Calu3 (cell line): ENCODE results near the gene NADK2. TPM values are rescaled to one million over a fixed set of nuclear protein-coding genes. Genes with fewer than 3 reads are reported as not detected.
"Not testable (repeated sequence)": the region's sequence is repeated elsewhere in the genome, so short reads cannot be mapped to it uniquely, and the experiment has no call there.

ENCODE experiments used
- BruUV-seq: library from RNA; stranded (reverse); fragments of 400-500 nt; replicated peaks from 2 replicates; lab custom pipeline; 2021; lab: Mats Ljungman, UMichigan
- CTCF ChIA-PET: fragments of 300-600 bp; sonication (Branson Sonifier 250); formaldehyde crosslinking; loops from one replicate; lab custom pipeline; 2022; ENCODE audit warnings: antibody characterized with exemption; lab: Charles Lee
- DNase-seq: peaks from one replicate; pipeline ENCODE4 v3.0.0; 2022
- H3K27ac Mint-ChIP-seq: one replicate; pipeline ENCODE4 v1.8.0; 2022; ENCODE audit warnings: mixed read lengths; ENCODE audit not compliant: unreplicated experiment
- H3K27me3 Mint-ChIP-seq: one replicate; pipeline ENCODE4 v1.8.0; 2022; ENCODE audit warnings: mixed read lengths; ENCODE audit not compliant: unreplicated experiment
- H3K36me3 Mint-ChIP-seq: one replicate; pipeline ENCODE4 v1.8.0; 2022; ENCODE audit warnings: mild to moderate bottlenecking, moderate library complexity, mixed read lengths; ENCODE audit not compliant: insufficient read depth, unreplicated experiment
- H3K4me1 Mint-ChIP-seq: one replicate; pipeline ENCODE4 v1.8.0; 2022; ENCODE audit warnings: mild to moderate bottlenecking, low read depth, mixed read lengths; ENCODE audit not compliant: unreplicated experiment
- H3K4me3 Mint-ChIP-seq: one replicate; pipeline ENCODE4 v1.8.0; 2022; ENCODE audit warnings: mild to moderate bottlenecking, low read depth, moderate library complexity, mixed read lengths; ENCODE audit not compliant: unreplicated experiment
- H3K9me3 Mint-ChIP-seq: one replicate; pipeline ENCODE4 v1.8.0; 2022; ENCODE audit warnings: low read depth, mixed read lengths; ENCODE audit not compliant: unreplicated experiment
- intact Hi-C: fragments of 100-400 bp; cut with micrococcal nuclease; formaldehyde crosslinking; loops from one replicate; pipeline ENCODE4 v1.10.0; 2022; ENCODE audit not compliant: unreplicated experiment
- total RNA-seq: library from RNA; stranded (reverse); gene quantifications from 2 replicates; pipeline ENCODE4 v1.2.3, GENCODE V29; 2022
- TF ChIP-seq, protein P1 (sequence below): fragments of 200-600 bp; IDR thresholded peaks from one replicate; pipeline ENCODE4 v1.8.0; 2022; ENCODE audit warnings: antibody characterized with exemption; ENCODE audit not compliant: unreplicated experiment

Gene NADK2
- total RNA-seq, 1 experiment from 2014 or later: 18.8 TPM

- intact Hi-C loops: no loop called here
- no peak for DNase-seq
- H3K27ac Mint-ChIP-seq: no peak overlapping the region
- TF ChIP-seq, protein P1, sequence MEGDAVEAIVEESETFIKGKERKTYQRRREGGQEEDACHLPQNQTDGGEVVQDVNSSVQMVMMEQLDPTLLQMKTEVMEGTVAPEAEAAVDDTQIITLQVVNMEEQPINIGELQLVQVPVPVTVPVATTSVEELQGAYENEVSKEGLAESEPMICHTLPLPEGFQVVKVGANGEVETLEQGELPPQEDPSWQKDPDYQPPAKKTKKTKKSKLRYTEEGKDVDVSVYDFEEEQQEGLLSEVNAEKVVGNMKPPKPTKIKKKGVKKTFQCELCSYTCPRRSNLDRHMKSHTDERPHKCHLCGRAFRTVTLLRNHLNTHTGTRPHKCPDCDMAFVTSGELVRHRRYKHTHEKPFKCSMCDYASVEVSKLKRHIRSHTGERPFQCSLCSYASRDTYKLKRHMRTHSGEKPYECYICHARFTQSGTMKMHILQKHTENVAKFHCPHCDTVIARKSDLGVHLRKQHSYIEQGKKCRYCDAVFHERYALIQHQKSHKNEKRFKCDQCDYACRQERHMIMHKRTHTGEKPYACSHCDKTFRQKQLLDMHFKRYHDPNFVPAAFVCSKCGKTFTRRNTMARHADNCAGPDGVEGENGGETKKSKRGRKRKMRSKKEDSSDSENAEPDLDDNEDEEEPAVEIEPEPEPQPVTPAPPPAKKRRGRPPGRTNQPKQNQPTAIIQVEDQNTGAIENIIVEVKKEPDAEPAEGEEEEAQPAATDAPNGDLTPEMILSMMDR: no peak
- CTCF ChIA-PET: no interaction called here
- H3K27me3 Mint-ChIP-seq: no peaks in the 10 kb centered on the region
- no TSS peak for BruUV-seq
- H3K4me3 Mint-ChIP-seq: no peak overlapping the region
- H3K36me3 Mint-ChIP-seq: peaks cover 7% of the 10 kb centered on the region
- H3K4me1 Mint-ChIP-seq: no peaks in the 10 kb centered on the region
- no peaks in the 10 kb centered on the region for H3K9me3 Mint-ChIP-seq
These were observed 36.4 kb downstream of the NADK2 start for GRCh38 chr5:36205329-36205728.

DNA sequence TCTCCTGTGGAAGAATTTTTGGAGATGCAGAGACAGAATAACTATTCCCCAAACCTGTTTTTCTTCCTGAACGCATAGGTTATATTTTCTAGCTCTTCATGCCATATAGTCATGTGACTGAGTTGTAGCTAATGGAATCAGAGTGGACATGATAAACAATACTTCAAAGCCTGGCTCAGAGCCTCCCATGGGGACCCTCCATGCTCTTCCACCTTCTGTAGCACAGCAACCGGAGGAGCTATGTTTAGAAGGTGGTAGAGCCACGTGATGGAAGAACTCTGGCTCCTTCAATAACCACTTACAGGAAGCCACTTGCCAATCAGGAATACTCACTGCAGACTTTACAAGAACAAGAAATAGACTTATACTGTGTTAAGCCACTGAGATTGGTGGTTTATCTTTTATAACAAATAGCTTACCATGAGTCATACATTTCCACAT lies 39.2 kb downstream of the NADK2 start:
- H3K4me1 Mint-ChIP-seq: no peaks in the 10 kb centered on the region
- intact Hi-C loops: no loop called here
- no peak overlapping the region for H3K27ac Mint-ChIP-seq
- no TSS peak for BruUV-seq
- CTCF ChIA-PET: interaction anchor here (0.7 kb wide), 1 partner anchor 105 kb away, joined by 4 read pairs; no protein-coding TSS in a partner anchor
- TF ChIP-seq, protein P1: no peak
- H3K36me3 Mint-ChIP-seq: peaks cover 7% of the 10 kb centered on the region
- H3K9me3 Mint-ChIP-seq: no peaks in the 10 kb centered on the region
- DNase-seq: no peak
- H3K4me3 Mint-ChIP-seq: no peak overlapping the region
- H3K27me3 Mint-ChIP-seq: no peaks in the 10 kb centered on the region

- Mint-ChIP-seq H3K9me3 (no peaks in the 10 kb centered on the region), H3K36me3 (peaks cover 5% of the 10 kb centered on the region), H3K4me1 (no peaks in the 10 kb centered on the region), H3K4me3 (no peak overlapping the region), H3K27ac (no peak overlapping the region), H3K27me3 (no peaks in the 10 kb centered on the region)
- TF ChIP-seq, protein P1: no peak
- CTCF ChIA-PET: no interaction called here
- intact Hi-C loops: no loop called here
- no peak for DNase-seq
- no TSS peak for BruUV-seq
These were observed 41.2 kb downstream of the NADK2 start for GRCh38 chr5:36200513-36200912.

- no peak for DNase-seq
- no TSS peak for BruUV-seq
- H3K36me3 Mint-ChIP-seq: peaks cover 6% of the 10 kb centered on the region
- no peaks in the 10 kb centered on the region for H3K4me1 Mint-ChIP-seq
- no peak overlapping the region for H3K4me3 Mint-ChIP-seq
- no peaks in the 10 kb centered on the region for H3K9me3 Mint-ChIP-seq
- TF ChIP-seq, protein P1: no peak
- no peak overlapping the region for H3K27ac Mint-ChIP-seq
- CTCF ChIA-PET: no interaction called here
- intact Hi-C loops: no loop called here
- H3K27me3 Mint-ChIP-seq: no peaks in the 10 kb centered on the region
These were observed 42.1 kb downstream of the NADK2 start for GRCh38 chr5:36199620-36200019.

DNA sequence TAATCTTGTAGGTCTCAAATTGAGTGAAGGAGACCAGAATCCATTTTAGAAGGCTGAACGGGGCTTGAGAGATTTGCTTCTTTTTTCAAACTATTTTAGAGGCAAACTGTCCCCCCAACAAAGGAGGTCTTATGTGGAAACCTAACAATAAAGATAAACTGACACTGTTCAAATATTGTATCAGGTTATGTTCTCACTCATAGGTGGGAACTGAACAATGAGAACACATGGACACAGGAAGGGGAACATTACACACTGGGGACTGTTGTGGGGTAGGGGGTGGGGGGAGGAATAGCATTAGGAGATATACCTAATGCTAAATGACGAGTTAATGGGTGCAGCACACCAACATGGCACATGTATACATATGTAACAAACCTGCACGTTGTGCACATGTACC lies 42.9 kb downstream of the NADK2 start:
- BruUV-seq, CTCF ChIA-PET, H3K27ac Mint-ChIP-seq, H3K9me3 Mint-ChIP-seq, H3K36me3 Mint-ChIP-seq, intact Hi-C loops, H3K4me3 Mint-ChIP-seq, DNase-seq, H3K27me3 Mint-ChIP-seq, H3K4me1 Mint-ChIP-seq: not testable (repeated sequence)
